ENCODE results near the gene ADO. TPM values are rescaled to one million over a fixed set of nuclear protein-coding genes. Genes with fewer than 3 reads are reported as not detected.
A peak's percentile ranks its signal among the peaks of the same experiment; 100 is the strongest.

The ADO gene
- total and polyA plus RNA-seq, 9 of the 15 experiments (the other 6 are each of a cell fraction or from before 2014, with no cell fraction given) = 3.0 to 20.0 (median 16.1) TPM

- TF ChIP-seq CREB3L1 (IDR thresholded peaks at IDR 0.05; ENCODE audit: borderline replicate concordance, low read depth) (peak; percentile 93; the same call in 1 of the 2 replicates), REST (IDR thresholded peaks at IDR 0.05; ENCODE audit: borderline replicate concordance) (no peak), REST (CRISPR knock-in tag; IDR thresholded peaks at IDR 0.05; ENCODE audit: low read depth) (peak; percentile 65), ZNF592 (IDR thresholded peaks at IDR 0.05) (peak; percentile 86), ZNF717 (CRISPR knock-in tag; IDR thresholded peaks at IDR 0.05) (no peak), EP400 (IDR thresholded peaks at IDR 0.05) (peak; percentile 76), ARID4B (CRISPR knock-in tag; IDR thresholded peaks at IDR 0.05) (peak; percentile 24)
Observed at GRCh38 chr10:62804356-62805230, at the start of gene ADO (continued).

All from K562 (cell line).